Thyroid gland (tissue), 4 donors: ENCODE measurements around the gene EYS.

Experiments used
- CTCF ChIP-seq, 6 experiments: fragments of 200-600 bp in 3 of 6; fragments of 450-650 bp in 3 of 6; sonication (generic) in 3 of 6; IDR thresholded peaks; one replicate each; pipeline ENCODE4 v1.5.1; 2016 to 2019; ENCODE audit warnings: antibody characterized with exemption in 6 of 6, mild to moderate bottlenecking in 2 of 6, inconsistent platforms in 1 of 6, moderate library complexity in 1 of 6
- POLR2A ChIP-seq, 2 donors: fragments of 450-650 bp; IDR thresholded peaks; one replicate each; pipeline ENCODE4 v1.6.1; 2017; ENCODE audit warnings: antibody characterized with exemption in 2 of 2, mild to moderate bottlenecking in 2 of 2, moderate library complexity in 1 of 2

GRCh38 chr6:64104051-64104450 is 1603.0 kb downstream of the EYS start:
- TF ChIP-seq CTCF (IDR thresholded peaks at IDR 0.05) (no peak), POLR2A (IDR thresholded peaks at IDR 0.05) (no peak)
